ENCODE data around the gene RMI2.

Gene RMI2

GRCh38 chr16:11321662-11322061 is 23.6 kb upstream of the RMI2 start:
- no peak for TF ChIP-seq CTCF (IDR thresholded peaks at IDR 0.05)

- TF ChIP-seq CTCF (IDR thresholded peaks at IDR 0.05), result no peak
Observed at GRCh38 chr16:11322823-11323222, 22.4 kb upstream of the RMI2 start.

- TF ChIP-seq CTCF (IDR thresholded peaks at IDR 0.05), result no peak
Observed at GRCh38 chr16:11323551-11324336, 21.5 kb upstream of the RMI2 start.

- TF ChIP-seq CTCF (IDR thresholded peaks at IDR 0.05), result no peak
Observed at GRCh38 chr16:11325404-11326083, 19.7 kb upstream of the RMI2 start.

GRCh38 chr16:11326084-11326736 is 19.0 kb upstream of the RMI2 start:
- no peak for TF ChIP-seq CTCF (IDR thresholded peaks at IDR 0.05)

- no peak for TF ChIP-seq CTCF (IDR thresholded peaks at IDR 0.05)
Observed at GRCh38 chr16:11326737-11327276, 18.5 kb upstream of the RMI2 start.

- no peak for TF ChIP-seq CTCF (IDR thresholded peaks at IDR 0.05)
Observed at GRCh38 chr16:11327277-11328171, 17.7 kb upstream of the RMI2 start.

Measured in LNCAP (cell line).